Thoracic aorta (tissue), 2 donors: ENCODE results near the gene COL28A1. TPM values are rescaled to one million over a fixed set of nuclear protein-coding genes. Genes with fewer than 3 reads are reported as not detected.

ENCODE experiments used
- ATAC-seq: fragments of 150-250 bp; one replicate; pipeline ENCODE4 v1.8.0; 2017; ENCODE audit warnings: low read depth; ENCODE audit not compliant: insufficient number of reproducible peaks, low FRiP score
- DNase-seq: peaks from one replicate; pipeline ENCODE4 v3.0.0-alpha.2; 2020; ENCODE audit warnings: low spot score
- H3K27ac ChIP-seq, 2 donors: fragments of 200-600 bp; sonication (generic); 1 replicate in 1 of 2; 2 replicates in 1 of 2; pipeline ENCODE4 v1.5.1; 2016; ENCODE audit warnings: mild to moderate bottlenecking in 2 of 2, moderate library complexity in 2 of 2
- H3K27me3 ChIP-seq: fragments of 200-600 bp; sonication (generic); replicated peaks from 2 replicates; pipeline ENCODE4 v1.6.0; 2016; ENCODE audit warnings: mild to moderate bottlenecking; ENCODE audit not compliant: insufficient read depth
- H3K36me3 ChIP-seq: fragments of 200-600 bp; sonication (generic); one replicate; pipeline ENCODE4 v1.5.1; 2016
- H3K4me1 ChIP-seq, 2 donors: fragments of 200-600 bp; sonication (generic); 1 replicate in 1 of 2; 2 replicates in 1 of 2; pipeline versions ENCODE4 v1.5.1 to v1.6.0; 2016; ENCODE audit warnings: low read depth in 2 of 2, mild to moderate bottlenecking in 1 of 2; ENCODE audit not compliant: control insufficient read depth in 1 of 2
- H3K4me3 ChIP-seq: fragments of 200-600 bp; sonication (generic); 2 replicates; pipeline ENCODE4 v1.5.1; 2016; ENCODE audit warnings: mild to moderate bottlenecking
- H3K9me3 ChIP-seq: fragments of 200-600 bp; sonication (generic); 2 replicates; pipeline ENCODE4 v1.5.1; 2016
- total RNA-seq, 2 donors: library from RNA; depleted of rRNA; stranded (reverse); fragments of >200 nt; gene quantifications; one replicate each; pipeline versions ENCODE4 v1.1.0 to v1.2.3, GENCODE V29; 2016
- TF ChIP-seq, protein P1 (sequence below): fragments of 200-600 bp; sonication (generic); IDR thresholded peaks from one replicate; pipeline ENCODE4 v1.5.1; 2019; ENCODE audit warnings: antibody characterized with exemption

COL28A1 gene
- total RNA-seq, 2 donors from 2014 or later: 2.4 to 3.0 TPM

DNA sequence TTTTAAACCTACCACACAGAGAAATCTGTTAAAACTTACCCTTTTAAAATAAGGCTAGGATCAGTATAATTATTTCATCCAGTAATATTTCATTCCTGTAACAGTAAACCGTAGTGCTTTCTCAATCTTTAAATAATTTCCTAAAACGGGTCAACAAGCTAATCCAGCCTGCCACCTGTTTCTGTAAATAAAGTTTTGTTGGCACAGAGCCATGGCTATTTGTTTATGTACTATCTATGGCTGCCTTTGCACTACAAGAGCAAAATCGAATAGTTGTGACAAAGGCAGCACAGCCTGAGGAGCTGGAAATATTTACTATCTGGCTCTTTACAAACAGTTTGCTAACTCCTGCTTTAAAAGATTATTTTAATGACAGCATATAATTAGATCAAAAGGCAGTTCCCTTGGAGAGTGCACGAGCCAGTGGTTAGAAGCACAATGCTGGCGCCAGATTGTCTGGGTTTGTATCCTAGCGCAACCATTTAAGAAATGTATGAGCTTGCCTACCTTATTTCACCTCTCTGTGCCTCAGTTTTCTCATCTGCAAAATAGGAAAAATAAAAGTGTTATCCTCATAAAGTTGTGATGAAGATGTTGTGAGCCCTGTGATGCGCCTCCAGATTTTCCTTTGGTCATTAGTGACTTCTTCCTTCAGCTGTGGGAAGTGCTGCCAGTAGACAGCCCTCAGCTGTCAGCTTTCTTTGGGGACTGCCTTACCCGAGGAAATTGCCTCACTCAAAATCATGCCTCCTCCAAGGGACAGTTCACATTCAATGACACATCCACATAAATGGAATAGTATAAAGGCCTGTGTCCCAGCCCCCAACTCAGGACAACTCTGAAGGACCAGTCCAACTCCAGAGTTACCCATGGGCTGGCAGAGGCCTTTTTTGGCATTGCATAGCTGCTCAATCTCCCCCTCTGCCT is 19.2 kb upstream of the COL28A1 start:
- Histone ChIP-seq H3K27me3 (no peaks in the 10 kb centered on the region), H3K4me3 (no peak overlapping the region), H3K4me1 (peaks cover 0 to 6% of the 10 kb centered on the region in 2 donors), H3K36me3 (no peaks in the 10 kb centered on the region), H3K9me3 (no peaks in the 10 kb centered on the region), H3K27ac (no peak overlapping the region)
- TF ChIP-seq, protein P1, sequence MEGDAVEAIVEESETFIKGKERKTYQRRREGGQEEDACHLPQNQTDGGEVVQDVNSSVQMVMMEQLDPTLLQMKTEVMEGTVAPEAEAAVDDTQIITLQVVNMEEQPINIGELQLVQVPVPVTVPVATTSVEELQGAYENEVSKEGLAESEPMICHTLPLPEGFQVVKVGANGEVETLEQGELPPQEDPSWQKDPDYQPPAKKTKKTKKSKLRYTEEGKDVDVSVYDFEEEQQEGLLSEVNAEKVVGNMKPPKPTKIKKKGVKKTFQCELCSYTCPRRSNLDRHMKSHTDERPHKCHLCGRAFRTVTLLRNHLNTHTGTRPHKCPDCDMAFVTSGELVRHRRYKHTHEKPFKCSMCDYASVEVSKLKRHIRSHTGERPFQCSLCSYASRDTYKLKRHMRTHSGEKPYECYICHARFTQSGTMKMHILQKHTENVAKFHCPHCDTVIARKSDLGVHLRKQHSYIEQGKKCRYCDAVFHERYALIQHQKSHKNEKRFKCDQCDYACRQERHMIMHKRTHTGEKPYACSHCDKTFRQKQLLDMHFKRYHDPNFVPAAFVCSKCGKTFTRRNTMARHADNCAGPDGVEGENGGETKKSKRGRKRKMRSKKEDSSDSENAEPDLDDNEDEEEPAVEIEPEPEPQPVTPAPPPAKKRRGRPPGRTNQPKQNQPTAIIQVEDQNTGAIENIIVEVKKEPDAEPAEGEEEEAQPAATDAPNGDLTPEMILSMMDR: no peak
- no peak for DNase-seq
- no peak for ATAC-seq

DNA sequence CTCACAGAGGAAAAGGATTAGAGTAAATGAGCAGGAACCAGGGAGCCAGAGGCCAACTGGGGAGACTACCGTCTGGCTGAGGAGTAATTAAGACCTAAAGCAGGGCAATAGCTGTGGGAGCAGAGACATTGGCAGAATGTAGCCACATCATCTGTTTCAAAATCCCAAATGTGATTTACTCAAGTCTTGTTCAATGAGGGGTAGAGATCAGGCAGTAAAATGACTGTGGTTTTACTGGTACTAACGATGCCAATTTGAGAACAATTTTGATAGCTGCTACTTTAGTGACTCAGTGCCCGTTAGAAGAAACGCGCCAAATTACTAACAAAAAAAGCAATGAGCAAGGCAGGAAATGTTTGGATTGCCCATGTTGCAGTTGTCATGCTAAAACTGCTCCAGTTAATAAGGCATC is 18.4 kb upstream of the COL28A1 start:
- Histone ChIP-seq H3K36me3 (no peaks in the 10 kb centered on the region), H3K4me3 (no peak overlapping the region), H3K9me3 (no peaks in the 10 kb centered on the region), H3K27me3 (no peaks in the 10 kb centered on the region), H3K4me1 (peaks cover 0 to 6% of the 10 kb centered on the region in 2 donors), H3K27ac (no peak overlapping the region)
- no peak for DNase-seq
- no peak for ATAC-seq
- TF ChIP-seq, protein P1: no peak

DNA sequence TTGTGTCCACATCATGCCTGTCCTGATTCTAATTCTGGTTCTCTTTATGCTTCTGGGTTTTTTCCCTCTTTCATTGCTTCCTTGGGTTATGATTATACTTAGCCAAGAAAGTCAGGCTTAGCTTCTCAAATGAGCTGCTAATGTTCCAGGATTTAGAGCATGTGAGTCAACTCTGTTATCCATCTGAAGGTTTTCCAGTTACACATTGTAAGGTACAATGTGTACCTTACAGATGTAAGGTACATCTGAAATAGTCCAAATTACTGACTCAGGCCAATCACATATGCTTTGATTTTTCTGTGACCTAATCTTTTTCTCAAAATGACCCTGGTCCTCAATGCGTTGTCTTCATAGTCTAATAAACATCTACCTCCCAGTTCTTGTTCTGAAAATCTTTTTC is 17.7 kb upstream of the COL28A1 start:
- TF ChIP-seq, protein P1: no peak
- H3K36me3 ChIP-seq: no peaks in the 10 kb centered on the region
- H3K27me3 ChIP-seq: no peaks in the 10 kb centered on the region
- no peak overlapping the region for H3K27ac ChIP-seq
- no peak for ATAC-seq
- no peak overlapping the region for H3K4me3 ChIP-seq
- DNase-seq: no peak
- peaks cover 0 to 6% of the 10 kb centered on the region in 2 donors for H3K4me1 ChIP-seq
- no peaks in the 10 kb centered on the region for H3K9me3 ChIP-seq

DNA sequence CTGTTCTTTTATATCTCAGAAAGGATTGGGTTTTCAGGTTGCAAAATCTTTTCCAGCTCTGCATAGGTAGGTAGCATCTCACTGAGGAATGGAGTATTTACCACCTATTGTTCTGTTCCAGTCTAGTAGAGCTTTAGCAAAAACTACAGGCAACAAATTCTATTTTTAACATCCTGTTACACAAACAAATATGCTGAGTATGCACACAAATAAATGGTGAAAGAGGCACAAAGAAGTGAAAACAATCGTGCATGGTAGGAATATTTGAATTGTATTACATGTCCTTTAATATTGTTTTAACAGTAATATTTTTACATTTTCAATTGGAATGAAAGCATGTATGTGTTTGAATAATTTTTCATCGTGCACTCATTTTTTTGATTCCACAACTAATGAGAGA is 16.5 kb upstream of the COL28A1 start:
- Histone ChIP-seq H3K4me1 (peaks cover 0 to 6% of the 10 kb centered on the region in 2 donors), H3K36me3 (no peaks in the 10 kb centered on the region), H3K27me3 (no peaks in the 10 kb centered on the region), H3K27ac (no peak overlapping the region), H3K9me3 (no peaks in the 10 kb centered on the region), H3K4me3 (no peak overlapping the region)
- ATAC-seq (no peak), DNase-seq (no peak)
- TF ChIP-seq, protein P1: no peak

DNA sequence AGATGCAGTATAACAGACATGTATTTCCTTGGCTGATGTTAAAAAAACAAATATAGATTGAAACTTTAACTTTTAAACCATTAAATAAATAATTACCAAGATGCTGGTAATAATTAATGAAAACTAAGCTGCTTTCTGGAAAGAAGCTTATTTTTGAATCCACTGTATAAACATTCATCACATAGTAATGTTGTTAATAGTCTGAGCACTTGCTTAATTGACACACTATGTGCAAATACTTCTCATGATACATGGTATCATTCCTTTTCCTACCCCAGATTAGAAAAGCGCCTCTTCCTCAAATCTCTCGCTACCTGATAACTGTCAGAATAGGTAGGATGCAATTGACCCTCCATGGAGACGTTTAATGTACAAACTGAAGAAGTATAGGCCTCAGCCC is 15.0 kb upstream of the COL28A1 start:
- H3K36me3 ChIP-seq: no peaks in the 10 kb centered on the region
- ATAC-seq (no peak), DNase-seq (no peak)
- H3K4me1 ChIP-seq: peaks cover 0 to 6% of the 10 kb centered on the region in 2 donors
- H3K27me3 ChIP-seq: no peaks in the 10 kb centered on the region
- no peak overlapping the region for H3K4me3 ChIP-seq
- no peak overlapping the region for H3K27ac ChIP-seq
- TF ChIP-seq, protein P1: no peak
- H3K9me3 ChIP-seq: no peaks in the 10 kb centered on the region
